B cell (primary cell): Measurements from ENCODE around the gene AKT3.

Source experiments
- CTCF ChIP-seq: fragments of 200-600 bp; IDR thresholded peaks from one replicate; pipeline ENCODE4 v1.8.0; 2022; ENCODE audit warnings: antibody characterized with exemption, mild to moderate bottlenecking
- EZH2 ChIP-seq: IDR thresholded peaks from 2 replicates; pipeline ENCODE4 v1.6.1; 2012; ENCODE audit warnings: borderline replicate concordance, low read depth, mild to moderate bottlenecking, moderate library complexity, low read length; ENCODE audit not compliant: insufficient read depth, poor library complexity, severe bottlenecking

- TF ChIP-seq CTCF, result no peak
- TF ChIP-seq EZH2, result no peak
Measured at GRCh38 chr1:243844186-243844585, 5.9 kb downstream of the AKT3 start.
